D721Med (cell line): ENCODE results near the gene KRTAP10-7.
"Not testable (repeated sequence)": the region's sequence is repeated elsewhere in the genome, so short reads cannot be mapped to it uniquely, and the experiment has no call there.

Source experiments
- DNase-seq: peaks from one replicate; pipeline ENCODE4 v3.0.0; 2011; ENCODE audit warnings: low spot score; ENCODE audit not compliant: insufficient read length
- FAIRE-seq: peaks from 2 replicates; lab custom pipeline; 2011; peaks lifted over from hg19 to GRCh38; lab: Jason Lieb, UNC
- CTCF ChIP-seq: IDR thresholded peaks from 2 replicates; pipeline ENCODE4 v1.5.1; 2012; ENCODE audit warnings: mild to moderate bottlenecking, control low read depth; ENCODE audit not compliant: insufficient read depth; ENCODE audit errors: missing control alignments

Gene KRTAP10-7

GRCh38 chr21:44595524-44595923 lies 4.9 kb upstream of the KRTAP10-7 start:
- no peak for DNase-seq
- no peak for TF ChIP-seq CTCF
- no peak for FAIRE-seq

GRCh38 chr21:44596068-44596725 lies 4.2 kb upstream of the KRTAP10-7 start:
- FAIRE-seq, result no peak
- no peak for TF ChIP-seq CTCF
- no peak for DNase-seq

- no peak for TF ChIP-seq CTCF
- no peak for FAIRE-seq
- DNase-seq, result no peak
Measured at GRCh38 chr21:44598061-44598460, 2.3 kb upstream of the KRTAP10-7 start.

GRCh38 chr21:44599264-44600029 lies 950 bp upstream of the KRTAP10-7 start:
- FAIRE-seq (no peak), DNase-seq (no peak)
- TF ChIP-seq CTCF, result no peak

- not testable (repeated sequence) for FAIRE-seq, DNase-seq
Measured at GRCh38 chr21:44601091-44601490, 694 bp downstream of the KRTAP10-7 start.

- FAIRE-seq, result no peak
- no peak for TF ChIP-seq CTCF
- no peak for DNase-seq
Measured at GRCh38 chr21:44601596-44602462, 1.4 kb downstream of the KRTAP10-7 start.

GRCh38 chr21:44602463-44602850 lies 2.1 kb downstream of the KRTAP10-7 start:
- no peak for TF ChIP-seq CTCF
- DNase-seq (no peak), FAIRE-seq (no peak)
